ENCODE results near the gene YTHDF1. TPM values are rescaled to one million over a fixed set of nuclear protein-coding genes. Genes with fewer than 3 reads are reported as not detected.

The YTHDF1 gene
- total and polyA plus RNA-seq, 2 of the 4 experiments (the other 2 are of a cell fraction): 10.9 to 22.6 TPM

GRCh38 chr20:63248835-63249591 lies 33.1 kb upstream of the YTHDF1 start:
- no peak overlapping the region for H3K9ac ChIP-seq (ENCODE audit: low read depth, low read length)
- no peak overlapping the region for H4K8ac ChIP-seq (ENCODE audit: low read depth in 2 of 2, low read length in 2 of 2)
- no peaks in the 10 kb centered on the region for H3K36me3 ChIP-seq (ENCODE audit: control insufficient read depth, insufficient read depth, low read length)
- dilution Hi-C loops (cut with HindIII; ENCODE audit: low sequenced_read_pairs, unreplicated experiment) (no loop called here), in situ Hi-C loops (cut with MboI; ENCODE audit: low sequenced_read_pairs) (no loop called here), intact Hi-C loops (cut with micrococcal nuclease) (no loop called here)
- peaks cover 56% of the 10 kb centered on the region for H3K27me3 ChIP-seq (ENCODE audit: control insufficient read depth, insufficient read depth, low read length)
- POLR2A ChIA-PET (ENCODE audit: unreplicated experiment): no interaction called here
- no peak overlapping the region for H2BK15ac ChIP-seq (ENCODE audit: low read depth, low read length)
- no peaks in the 10 kb centered on the region for H3K9me3 ChIP-seq (ENCODE audit: control insufficient read depth, insufficient read depth, low read length)
- H2BK5ac ChIP-seq (ENCODE audit: low read depth, low read length, poor library complexity, severe bottlenecking): no peak overlapping the region
- 77% methylated on average over 15 of the region's 25 CpGs; no CpG with 5 or more reads in 1 of the 2 experiments for WGBS, 2 experiments (ENCODE audit: extremely low coverage in 2 of 2, insufficient read length in 1 of 2)
- no peak overlapping the region for H3K23ac ChIP-seq (ENCODE audit: low read depth, low read length)
- H2AK9ac ChIP-seq (replicated peaks; ENCODE audit: low read depth, low read length, poor library complexity): no peak overlapping the region
- H2AFZ ChIP-seq (replicated peaks; ENCODE audit: low read length, poor library complexity): no peak overlapping the region
- no peak overlapping the region for H4K91ac ChIP-seq (ENCODE audit: insufficient read depth, low read depth, low read length)
- H2AK5ac ChIP-seq (ENCODE audit: low read depth, low read length): no peak overlapping the region
- no peak overlapping the region for H3K14ac ChIP-seq (replicated peaks; ENCODE audit: low read depth, low read length)
- no peaks in the 10 kb centered on the region for H3K4me1 ChIP-seq (ENCODE audit: control insufficient read depth, insufficient read depth, low read length)
- no peak overlapping the region for H3K27ac ChIP-seq (ENCODE audit: insufficient read depth, low read length)
- no peak overlapping the region for H3K4me3 ChIP-seq (ENCODE audit: insufficient read depth, low read depth, low read length)
- no peak for DNase-seq
- no peak overlapping the region for H2BK20ac ChIP-seq (ENCODE audit: low read depth, low read length)
- H3K9me1 ChIP-seq (ENCODE audit: insufficient read depth, low read length): no peaks in the 10 kb centered on the region
- no peak for ATAC-seq (ENCODE audit: low read depth)
- H2BK120ac ChIP-seq (ENCODE audit: low read depth, low read length): no peak overlapping the region
- no peak for TF ChIP-seq CHD1 (IDR thresholded peaks at IDR 0.05; ENCODE audit: low read depth, low read length)
- TF ChIP-seq MAFK (IDR thresholded peaks at IDR 0.05; ENCODE audit: low read depth, low read length): peak; percentile 67
- no peak overlapping the region for H4K5ac ChIP-seq (ENCODE audit: low read depth, low read length)
- no peaks in the 10 kb centered on the region; the same call in 1 of the 2 replicates for H4K20me1 ChIP-seq (ENCODE audit: insufficient read depth, low read length)
- H3K79me1 ChIP-seq (ENCODE audit: low read depth in 1 of 2, low read length in 2 of 2): no peaks in the 10 kb centered on the region
- H3K4me2 ChIP-seq (ENCODE audit: low read depth, low read length): no peak overlapping the region
- CTCF ChIA-PET: no interaction called here
- no peak overlapping the region for H3K4ac ChIP-seq (ENCODE audit: low read depth, low read length)
- H3K56ac ChIP-seq (ENCODE audit: extremely low read depth, insufficient read depth, low read length): no peak overlapping the region
- BruUV-seq (replicated peaks): no TSS peak
- H3K18ac ChIP-seq (ENCODE audit: low read depth, low read length): no peak overlapping the region
